Erythroblast (primary cell): ENCODE results near the gene PRSS23.

Experiments
- GATA1 ChIP-seq: IDR thresholded peaks from 2 replicates; pipeline ENCODE4 v1.6.1; 2011; ENCODE audit warnings: low read depth, mild to moderate bottlenecking, control low read depth, low read length, moderate library complexity
- POLR2A ChIP-seq: IDR thresholded peaks from 2 replicates; pipeline ENCODE4 v1.6.1; 2011; ENCODE audit warnings: mild to moderate bottlenecking, low read length

DNA sequence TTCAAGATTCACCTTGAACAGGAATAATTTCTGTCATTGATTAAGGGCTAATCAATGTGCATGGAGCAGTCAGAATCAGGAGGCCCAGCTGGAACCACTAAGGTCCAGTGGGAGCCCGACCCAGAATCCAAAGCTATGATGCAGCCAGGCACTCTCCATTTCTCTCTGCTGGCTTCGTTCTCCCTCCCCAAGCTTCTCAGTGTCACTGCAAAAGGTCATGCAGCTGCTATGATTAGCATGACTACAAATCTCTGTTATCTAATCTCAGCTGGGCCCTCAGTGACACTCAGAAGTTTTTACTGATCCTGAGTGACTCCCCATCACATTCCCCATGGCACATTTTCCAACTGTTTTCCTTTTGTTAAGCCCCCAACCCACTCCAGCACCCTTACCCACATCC, 31.1 kb upstream of the PRSS23 start:
- TF ChIP-seq POLR2A = no peak
- TF ChIP-seq GATA1 = no peak
